ENCODE data around the gene NELFCD. TPM values are rescaled to one million over a fixed set of nuclear protein-coding genes. Genes with fewer than 3 reads are reported as not detected.

NELFCD gene
- total RNA-seq, 1 experiment from 2014 or later: 64.8 TPM

DNA sequence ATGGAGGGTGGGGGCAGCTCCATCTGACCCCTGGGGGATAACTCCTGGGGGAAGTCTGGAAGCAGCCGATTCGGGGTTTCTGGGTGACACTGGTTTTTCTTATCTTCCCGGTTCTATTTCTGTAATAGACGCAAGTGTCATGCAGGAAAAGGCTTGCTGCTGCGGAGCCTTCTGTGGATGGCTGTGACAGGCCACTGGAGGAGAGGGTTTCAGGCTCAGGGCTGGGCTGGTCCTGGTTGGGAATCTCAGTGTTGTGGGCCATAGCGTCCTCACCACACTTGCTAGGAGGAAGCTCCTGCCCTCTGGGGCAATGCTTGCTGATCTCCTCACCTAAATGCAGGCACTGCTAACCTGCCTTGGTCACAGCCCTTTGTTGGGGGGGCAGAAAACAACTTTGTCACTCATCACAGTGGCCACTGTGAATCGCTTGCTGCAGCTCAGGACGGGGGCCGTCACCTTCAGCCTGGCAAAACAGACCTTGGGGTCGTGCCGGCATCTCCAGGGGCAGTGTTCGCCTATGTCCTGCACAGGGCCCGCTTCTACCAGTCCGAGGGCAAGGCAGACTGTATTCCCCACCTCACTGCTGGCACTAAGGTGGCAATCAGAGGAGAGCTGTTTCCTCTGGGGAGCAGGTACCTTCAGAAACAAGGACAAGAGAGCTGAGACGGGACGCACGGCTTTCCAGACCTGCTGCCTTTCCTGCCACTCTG, 33.8 kb downstream of the NELFCD start:
- in situ Hi-C loops (cut with HindIII; ENCODE audit: low pct_unique_long_range_greater_than_20kb, low sequenced_read_pairs): no loop called here
- no peak for DNase-seq (ENCODE audit: low read depth)

DNA sequence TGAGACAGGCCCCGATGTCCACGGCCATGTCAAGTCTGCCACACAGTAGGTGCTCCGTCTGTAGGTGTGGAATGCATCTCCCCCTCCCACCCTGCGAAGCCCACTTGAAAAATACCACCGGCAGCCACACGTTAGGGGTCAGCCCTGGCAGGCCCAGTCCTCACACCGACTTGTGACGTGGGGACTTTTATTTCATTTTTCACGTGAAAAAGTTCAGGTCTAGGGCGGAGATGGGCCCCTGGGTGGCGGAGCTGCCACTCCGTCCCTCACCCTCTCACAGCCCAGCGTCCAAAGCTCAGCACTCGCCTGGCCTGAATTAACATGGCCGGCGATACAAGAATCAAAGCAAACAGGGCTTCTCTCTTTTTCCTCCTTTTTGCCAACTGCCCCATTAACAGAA, 34.4 kb downstream of the NELFCD start:
- in situ Hi-C loops (cut with HindIII; ENCODE audit: low pct_unique_long_range_greater_than_20kb, low sequenced_read_pairs): no loop called here
- DNase-seq (ENCODE audit: low read depth): no peak

DNA sequence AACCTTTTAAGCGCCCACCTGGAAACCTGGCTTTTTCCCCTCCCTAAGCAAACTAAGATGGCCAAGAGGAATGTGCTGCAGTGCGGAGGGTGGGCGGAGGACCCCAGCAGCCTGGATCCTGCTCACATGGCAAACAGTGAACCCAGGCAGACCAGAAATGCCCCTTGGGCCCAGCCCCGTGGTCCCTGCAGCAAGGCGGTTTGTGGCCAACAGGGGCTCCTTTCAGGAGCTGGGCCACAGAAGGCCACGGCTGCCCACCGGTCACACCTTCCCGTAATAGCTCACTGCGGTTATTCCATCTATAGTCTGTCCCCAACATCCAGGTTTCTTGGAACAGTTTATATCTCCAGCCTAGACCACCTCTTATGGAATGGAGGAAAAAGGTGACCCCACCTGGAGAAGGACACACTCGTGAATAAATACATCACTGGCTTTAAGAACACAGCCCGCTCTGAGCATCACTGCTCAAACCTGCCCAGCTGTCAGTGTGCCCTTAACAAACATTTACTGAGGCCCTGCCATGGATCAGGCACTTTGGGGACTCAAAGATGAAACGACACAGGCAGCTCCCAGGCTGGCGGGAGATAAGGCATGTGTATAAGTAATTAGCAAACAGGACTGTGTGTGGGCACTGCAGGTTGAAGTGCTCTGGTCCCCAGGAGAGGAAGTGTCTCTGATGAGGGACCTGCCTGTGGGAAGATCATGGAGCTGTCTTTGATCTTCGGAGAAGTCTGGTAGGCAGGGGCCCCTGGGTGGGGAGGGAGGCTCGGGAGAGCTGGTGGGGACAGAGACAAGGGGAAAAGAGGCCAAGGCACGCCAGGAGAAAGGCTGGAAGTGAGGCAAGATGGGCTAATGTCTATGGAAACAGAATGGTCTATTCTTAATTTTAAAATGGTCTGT, 35.0 kb downstream of the NELFCD start:
- DNase-seq (ENCODE audit: low read depth): no peak
- in situ Hi-C loops (cut with HindIII; ENCODE audit: low pct_unique_long_range_greater_than_20kb, low sequenced_read_pairs): no loop called here

DNA sequence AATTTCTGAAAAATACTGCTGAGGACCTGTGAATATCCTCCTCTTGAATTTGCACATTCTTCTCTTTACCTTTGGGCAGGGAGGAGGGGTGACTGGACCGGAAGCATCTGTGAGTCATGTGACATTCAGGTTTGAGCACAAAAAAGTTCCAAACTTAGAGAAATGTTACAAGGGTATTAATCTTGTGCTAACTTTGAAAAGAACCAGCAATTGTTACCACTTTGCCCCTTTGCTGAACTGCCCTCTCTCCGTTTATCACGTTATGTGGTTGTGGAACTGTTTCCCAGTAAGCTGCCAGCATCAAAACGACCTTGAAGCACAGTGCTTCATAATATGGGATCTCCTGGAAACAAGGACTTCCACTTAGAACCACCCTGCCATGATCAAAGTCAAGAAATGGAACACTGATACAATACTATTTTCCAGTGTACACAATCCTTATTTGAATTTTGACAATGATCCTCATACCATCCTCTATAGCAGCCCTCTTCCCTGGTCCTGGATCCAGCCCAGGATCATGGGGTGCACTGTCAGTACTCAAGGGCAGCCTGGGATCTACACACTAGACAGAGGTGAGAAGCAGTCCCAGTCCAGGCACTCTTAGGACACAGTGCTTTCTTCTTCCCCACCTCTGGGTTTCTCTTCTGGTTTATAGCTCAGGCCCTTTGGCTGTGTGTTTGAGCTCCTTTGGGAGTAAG, 35.9 kb downstream of the NELFCD start:
- in situ Hi-C loops (cut with HindIII; ENCODE audit: low pct_unique_long_range_greater_than_20kb, low sequenced_read_pairs): no loop called here
- no peak for DNase-seq (ENCODE audit: low read depth)

DNA sequence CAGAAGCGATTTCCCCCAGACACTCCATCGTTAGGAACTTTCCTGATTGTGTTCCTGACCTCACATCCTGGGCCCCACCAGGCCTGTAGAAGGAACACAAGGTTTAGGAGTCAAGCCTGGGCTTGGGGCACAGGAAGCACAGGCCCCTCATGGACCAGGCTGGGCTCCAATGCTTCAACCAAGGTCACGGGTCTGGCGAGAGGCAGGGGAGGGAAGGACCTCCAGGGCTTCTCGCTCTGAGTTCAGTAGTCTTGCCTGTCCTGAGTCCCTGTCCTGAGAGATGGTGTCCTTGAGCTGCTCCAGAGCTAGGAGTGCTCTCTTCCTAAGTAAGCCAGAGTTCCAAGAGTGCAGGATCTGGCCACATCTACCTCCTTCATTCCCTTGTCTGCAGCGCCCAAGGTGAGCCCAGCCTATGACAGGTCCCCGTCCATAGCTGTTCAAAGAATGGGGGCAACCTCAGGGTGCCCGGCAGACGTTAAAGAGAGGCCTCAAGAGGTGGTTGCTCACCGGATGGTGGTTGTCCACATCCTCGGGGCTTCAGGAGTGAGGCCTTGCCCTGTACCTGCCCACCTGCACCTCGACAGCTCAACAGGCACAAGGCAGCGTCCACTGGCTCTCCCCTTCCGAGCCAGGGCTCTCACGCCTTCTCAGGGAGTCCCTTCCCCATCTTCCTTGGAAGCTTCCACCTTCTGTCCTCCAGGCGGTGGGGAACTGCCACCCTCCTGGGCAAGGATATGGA, 36.6 kb downstream of the NELFCD start:
- in situ Hi-C loops (cut with HindIII; ENCODE audit: low pct_unique_long_range_greater_than_20kb, low sequenced_read_pairs): no loop called here
- no peak for DNase-seq (ENCODE audit: low read depth)

DNA sequence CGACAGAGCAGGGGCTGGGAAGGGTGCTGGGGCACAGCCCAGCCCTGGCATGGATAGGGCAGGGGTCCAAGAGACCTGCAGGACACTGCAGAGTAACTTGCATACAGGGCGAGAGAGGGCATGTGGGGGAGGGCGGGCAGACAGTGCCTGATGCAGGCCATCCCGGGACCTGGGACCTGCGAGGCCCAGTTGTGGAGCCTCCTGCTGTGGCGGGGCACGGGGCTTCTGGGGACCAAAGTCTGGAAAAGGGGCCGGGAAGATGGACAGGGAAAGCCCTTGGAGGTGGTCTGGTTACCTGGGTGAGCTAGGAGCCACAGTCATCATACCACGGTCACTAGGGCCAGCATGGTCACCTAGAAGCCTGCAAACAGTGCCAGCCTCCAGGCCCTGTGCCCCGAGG, 37.8 kb downstream of the NELFCD start:
- in situ Hi-C loops (cut with HindIII; ENCODE audit: low pct_unique_long_range_greater_than_20kb, low sequenced_read_pairs): no loop called here

DNA sequence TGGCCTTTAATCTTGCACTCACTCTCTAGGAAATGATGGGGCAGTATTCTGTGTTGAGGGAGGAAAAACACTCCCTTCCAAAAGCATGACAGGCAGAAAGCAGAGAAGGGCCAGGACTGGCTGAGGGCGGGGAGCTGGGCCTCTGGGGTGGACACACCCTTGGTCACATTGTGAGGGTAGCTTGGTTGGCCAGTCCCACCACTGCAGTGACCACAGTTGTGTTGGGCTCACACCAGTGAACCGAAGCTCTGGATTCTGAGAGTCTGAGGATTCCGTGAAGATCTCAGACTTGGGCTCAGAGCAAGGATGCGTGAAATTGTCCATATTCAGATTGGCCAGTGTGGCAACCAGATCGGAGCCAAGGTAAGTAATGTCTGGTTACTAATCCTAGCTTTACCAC, 38.2 kb downstream of the NELFCD start, which contains the start of gene TUBB1:
TUBB1 (plus strand) TSS at position 213 of the 400 bp plus-strand sequence; CDS start at position 307, 94 bp downstream.
- no peak for DNase-seq (ENCODE audit: low read depth)
- in situ Hi-C loops (cut with HindIII; ENCODE audit: low pct_unique_long_range_greater_than_20kb, low sequenced_read_pairs): no loop called here

More for the DNA sequence above, 37.8 kb downstream of the NELFCD start:
- DNase-seq (ENCODE audit: low read depth): no peak

DNA sequence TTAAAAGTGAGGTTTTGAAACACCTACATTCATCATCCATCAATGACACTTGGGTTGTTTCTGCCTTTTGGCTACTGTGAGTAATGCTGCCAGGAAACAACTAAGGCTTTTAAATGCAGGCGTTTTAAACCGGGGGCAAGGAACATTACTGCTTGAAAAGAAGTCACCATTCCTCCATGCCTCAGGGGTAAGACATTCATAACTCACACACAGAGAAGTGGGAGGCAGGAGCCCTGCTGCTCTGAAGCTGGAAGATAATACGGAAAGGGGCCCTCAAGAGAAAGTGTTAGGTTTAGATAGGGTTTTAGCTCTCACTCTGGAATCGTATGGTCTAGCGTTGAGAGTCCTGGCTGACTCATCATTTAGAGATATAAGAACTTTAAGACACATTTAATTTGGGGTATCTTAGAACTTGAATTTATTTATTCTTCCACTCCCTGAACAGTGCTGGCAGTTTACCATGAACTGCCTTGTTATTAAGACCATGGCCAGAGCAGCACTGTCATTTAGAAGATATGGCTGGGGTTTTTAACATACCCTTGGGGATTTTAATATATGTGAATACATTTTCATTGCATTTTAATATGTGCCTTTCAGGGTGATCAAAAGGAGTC, 40.0 kb downstream of the NELFCD start:
- no peak for DNase-seq (ENCODE audit: low read depth)
- in situ Hi-C loops (cut with HindIII; ENCODE audit: low pct_unique_long_range_greater_than_20kb, low sequenced_read_pairs): no loop called here

DNA sequence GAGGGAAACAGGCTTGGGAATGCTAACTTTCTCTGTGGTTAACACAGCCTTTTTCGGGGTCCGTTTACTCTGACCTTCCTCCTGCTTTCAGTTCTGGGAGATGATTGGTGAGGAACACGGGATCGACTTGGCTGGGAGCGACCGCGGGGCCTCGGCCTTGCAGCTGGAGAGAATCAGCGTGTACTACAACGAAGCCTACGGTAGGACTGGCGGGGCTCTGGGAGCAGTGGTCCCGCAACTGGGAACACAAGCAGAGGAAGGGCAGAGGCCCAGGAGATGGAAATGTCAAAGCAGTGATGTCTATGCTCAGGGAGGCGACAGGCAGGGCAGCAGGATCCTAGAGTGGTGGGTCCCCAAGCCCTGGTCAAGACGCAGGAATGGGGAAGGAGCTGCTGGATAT, 41.7 kb downstream of the NELFCD start:
- in situ Hi-C loops (cut with HindIII; ENCODE audit: low pct_unique_long_range_greater_than_20kb, low sequenced_read_pairs): no loop called here
- DNase-seq (ENCODE audit: low read depth): no peak

DNA sequence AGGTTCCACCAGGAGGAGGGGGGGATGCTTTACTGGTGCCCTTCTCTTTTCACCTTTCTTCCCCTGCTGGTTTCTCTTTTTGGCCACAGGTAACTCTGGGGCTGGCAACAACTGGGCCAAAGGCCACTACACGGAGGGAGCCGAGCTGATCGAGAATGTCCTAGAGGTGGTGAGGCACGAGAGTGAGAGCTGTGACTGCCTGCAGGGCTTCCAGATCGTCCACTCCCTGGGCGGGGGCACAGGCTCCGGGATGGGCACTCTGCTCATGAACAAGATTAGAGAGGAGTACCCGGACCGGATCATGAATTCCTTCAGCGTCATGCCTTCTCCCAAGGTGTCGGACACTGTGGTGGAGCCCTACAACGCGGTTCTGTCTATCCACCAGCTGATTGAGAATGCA, 42.6 kb downstream of the NELFCD start:
- in situ Hi-C loops (cut with HindIII; ENCODE audit: low pct_unique_long_range_greater_than_20kb, low sequenced_read_pairs): no loop called here
- no peak for DNase-seq (ENCODE audit: low read depth)

DNA sequence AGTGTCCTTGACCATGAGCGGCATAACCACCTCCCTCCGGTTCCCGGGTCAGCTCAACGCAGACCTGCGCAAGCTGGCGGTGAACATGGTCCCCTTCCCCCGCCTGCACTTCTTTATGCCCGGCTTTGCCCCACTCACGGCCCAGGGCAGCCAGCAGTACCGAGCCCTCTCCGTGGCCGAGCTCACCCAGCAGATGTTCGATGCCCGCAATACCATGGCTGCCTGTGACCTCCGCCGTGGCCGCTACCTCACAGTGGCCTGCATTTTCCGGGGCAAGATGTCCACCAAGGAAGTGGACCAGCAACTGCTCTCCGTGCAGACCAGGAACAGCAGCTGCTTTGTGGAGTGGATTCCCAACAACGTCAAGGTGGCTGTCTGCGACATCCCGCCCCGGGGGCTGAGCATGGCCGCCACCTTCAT, 43.1 kb downstream of the NELFCD start:
- in situ Hi-C loops (cut with HindIII; ENCODE audit: low pct_unique_long_range_greater_than_20kb, low sequenced_read_pairs): no loop called here
- no peak for DNase-seq (ENCODE audit: low read depth)

DNA sequence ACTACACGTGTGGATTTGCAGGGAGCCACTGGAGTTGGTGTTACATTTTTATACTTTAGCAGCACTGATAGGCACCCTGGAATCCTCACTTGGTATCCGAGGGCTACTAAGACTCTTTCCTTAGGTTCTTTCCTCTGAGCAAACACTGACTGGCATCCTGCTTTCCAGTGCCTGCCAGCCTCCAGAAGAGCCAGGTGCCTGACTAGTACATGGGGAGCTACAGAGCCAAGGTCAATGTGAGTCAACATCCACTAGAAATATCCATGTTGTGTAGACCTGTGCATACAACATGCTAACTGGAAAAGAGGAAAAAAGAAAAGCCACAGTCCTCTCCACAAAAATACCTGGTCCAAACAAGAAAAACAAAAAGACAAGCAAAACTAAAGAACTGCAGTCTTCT, 44.0 kb downstream of the NELFCD start:
- in situ Hi-C loops (cut with HindIII; ENCODE audit: low pct_unique_long_range_greater_than_20kb, low sequenced_read_pairs): no loop called here
- no peak for DNase-seq (ENCODE audit: low read depth)

DNA sequence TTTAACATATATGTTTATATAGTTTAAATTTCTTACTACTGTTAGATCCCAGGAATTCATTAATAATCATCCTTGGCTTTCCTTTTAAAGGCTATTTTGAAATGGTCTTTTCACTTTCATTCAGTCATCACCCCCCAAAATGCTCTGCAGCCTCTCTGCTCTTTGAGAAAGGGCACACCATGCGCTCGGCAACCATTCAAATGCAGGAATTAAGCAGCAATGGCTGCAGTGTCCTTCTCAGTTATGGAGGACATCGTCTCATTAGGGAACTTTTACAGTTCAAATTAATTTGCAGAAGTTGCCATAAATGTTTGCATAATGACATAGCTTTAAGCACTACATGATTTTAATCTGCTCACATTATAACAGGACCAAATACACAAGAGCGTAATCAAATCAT, 44.5 kb downstream of the NELFCD start:
- in situ Hi-C loops (cut with HindIII; ENCODE audit: low pct_unique_long_range_greater_than_20kb, low sequenced_read_pairs): no loop called here
- DNase-seq (ENCODE audit: low read depth): no peak

DNA sequence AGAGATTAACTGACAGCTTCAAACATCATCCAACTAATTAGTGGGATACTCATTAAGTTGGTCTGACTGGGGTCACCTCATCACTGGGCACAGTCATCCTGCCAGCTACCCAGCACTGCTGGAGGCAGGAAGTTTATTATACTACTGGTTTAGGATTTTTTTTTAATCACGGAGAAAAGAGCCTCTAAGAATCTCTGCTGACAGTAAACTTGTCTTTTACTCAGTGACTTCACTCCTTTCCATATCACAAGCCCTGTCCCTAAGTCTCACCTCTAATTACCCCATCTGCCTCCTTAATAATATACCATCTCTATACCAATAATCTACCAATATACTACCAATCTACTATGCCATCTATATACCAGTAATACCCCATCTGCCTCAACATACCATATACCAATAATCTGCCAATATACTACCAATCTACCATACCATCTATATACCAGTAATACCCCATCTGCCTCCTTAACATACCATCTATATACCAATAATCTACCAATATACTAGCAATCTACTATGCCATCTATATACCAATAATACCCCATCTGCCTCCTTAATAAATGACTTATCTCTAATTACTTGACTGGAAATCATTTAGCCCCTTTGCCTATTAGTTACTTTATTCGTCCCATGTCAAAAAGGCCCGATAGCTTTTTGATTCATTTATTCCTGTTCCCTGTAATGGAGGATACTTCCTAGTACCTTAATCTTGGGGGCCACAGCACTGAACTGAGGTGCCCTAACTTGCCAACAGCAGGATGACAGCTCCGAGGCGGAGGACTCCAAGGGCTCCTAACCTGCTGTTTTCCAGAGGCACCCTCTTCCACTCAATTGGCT, 46.1 kb downstream of the NELFCD start:
- in situ Hi-C loops (cut with HindIII; ENCODE audit: low pct_unique_long_range_greater_than_20kb, low sequenced_read_pairs): no loop called here
- DNase-seq (ENCODE audit: low read depth): no peak

DNA sequence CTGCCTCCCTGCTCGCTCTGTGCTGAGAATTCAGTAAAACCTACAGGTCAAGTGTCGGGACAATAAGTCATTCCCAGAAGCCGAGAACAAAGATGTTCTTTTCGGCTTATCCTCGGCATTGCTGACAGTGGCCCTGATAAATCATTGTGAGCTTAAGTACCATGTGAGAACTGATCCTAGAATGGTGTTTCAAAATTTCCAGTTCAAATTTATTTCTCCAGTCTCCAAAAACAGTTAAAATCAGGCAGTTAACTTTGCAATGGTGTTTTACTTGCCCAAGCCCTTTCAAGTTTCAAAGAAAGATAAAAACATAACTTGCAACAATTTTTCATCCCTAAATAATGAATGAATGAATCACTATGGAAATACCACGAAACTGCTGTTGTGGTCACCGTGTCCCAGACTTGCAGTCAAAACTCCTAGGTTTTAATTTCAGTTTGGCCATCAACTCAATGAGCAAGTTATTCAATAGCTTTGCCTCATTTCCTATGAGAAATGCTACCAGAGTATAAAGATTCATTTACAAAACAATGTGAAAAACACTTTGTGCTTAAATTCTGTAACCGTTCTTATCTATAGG, 46.8 kb downstream of the NELFCD start:
- DNase-seq (ENCODE audit: low read depth): no peak
- in situ Hi-C loops (cut with HindIII; ENCODE audit: low pct_unique_long_range_greater_than_20kb, low sequenced_read_pairs): no loop called here

DNA sequence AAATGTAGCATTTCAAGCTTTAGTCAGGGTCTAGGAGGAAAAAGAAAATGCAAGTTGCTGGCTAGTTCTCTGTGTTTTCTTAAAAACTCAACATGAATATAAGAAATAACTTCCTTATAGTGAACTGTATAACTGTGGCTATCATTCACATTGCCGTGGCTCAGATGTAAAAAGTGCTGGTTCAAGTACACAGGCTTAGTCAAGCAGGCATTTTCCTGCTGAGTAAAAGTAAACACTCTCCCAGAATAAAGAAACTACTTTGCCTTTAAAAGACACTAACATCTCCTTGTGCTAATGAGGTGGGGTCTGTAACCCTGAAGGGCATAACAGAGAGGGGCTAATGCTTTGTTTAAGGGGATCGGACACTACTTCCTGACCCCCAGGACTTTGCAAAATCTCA, 47.8 kb downstream of the NELFCD start:
- in situ Hi-C loops (cut with HindIII; ENCODE audit: low pct_unique_long_range_greater_than_20kb, low sequenced_read_pairs): no loop called here
- DNase-seq (ENCODE audit: low read depth): no peak
